DOHH2 (cell line): Measurements from ENCODE around the gene COL6A5.

Experiments used
- EZH2phosphoT487 ChIP-seq: fragments of 200-600 bp; sonication (generic); IDR thresholded peaks from 2 replicates; pipeline ENCODE4 v1.6.1; 2017; ENCODE audit warnings: borderline replicate concordance, mild to moderate bottlenecking, antibody characterized with exemption, low read length, moderate library complexity, mixed read lengths
- TF ChIP-seq, protein P1 (sequence below): fragments of 200-600 bp; sonication (generic); IDR thresholded peaks from one replicate; pipeline ENCODE4 v1.5.1; 2014; ENCODE audit warnings: antibody characterized with exemption, mild to moderate bottlenecking, low read depth, low read length; ENCODE audit not compliant: poor library complexity, severe bottlenecking

DNA sequence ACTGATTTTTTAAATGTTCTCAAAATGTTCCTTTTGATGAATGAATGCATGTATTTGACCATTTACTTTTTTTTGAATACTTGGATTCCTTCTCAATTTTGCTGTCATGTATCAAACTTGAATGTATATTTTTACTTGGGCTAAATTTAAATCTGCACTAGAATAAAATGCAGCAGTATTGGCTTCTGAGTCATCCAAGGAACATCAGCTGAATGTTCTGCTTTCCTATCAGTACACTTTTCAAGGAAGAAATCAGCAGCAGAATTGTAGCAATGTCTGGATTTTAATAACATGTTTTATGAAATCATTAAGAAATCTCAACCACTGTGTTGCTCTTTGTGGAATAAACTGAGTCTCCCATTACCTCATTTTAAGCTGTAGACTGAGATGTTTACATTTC, 114.5 kb downstream of the COL6A5 start:
- TF ChIP-seq, protein P1, sequence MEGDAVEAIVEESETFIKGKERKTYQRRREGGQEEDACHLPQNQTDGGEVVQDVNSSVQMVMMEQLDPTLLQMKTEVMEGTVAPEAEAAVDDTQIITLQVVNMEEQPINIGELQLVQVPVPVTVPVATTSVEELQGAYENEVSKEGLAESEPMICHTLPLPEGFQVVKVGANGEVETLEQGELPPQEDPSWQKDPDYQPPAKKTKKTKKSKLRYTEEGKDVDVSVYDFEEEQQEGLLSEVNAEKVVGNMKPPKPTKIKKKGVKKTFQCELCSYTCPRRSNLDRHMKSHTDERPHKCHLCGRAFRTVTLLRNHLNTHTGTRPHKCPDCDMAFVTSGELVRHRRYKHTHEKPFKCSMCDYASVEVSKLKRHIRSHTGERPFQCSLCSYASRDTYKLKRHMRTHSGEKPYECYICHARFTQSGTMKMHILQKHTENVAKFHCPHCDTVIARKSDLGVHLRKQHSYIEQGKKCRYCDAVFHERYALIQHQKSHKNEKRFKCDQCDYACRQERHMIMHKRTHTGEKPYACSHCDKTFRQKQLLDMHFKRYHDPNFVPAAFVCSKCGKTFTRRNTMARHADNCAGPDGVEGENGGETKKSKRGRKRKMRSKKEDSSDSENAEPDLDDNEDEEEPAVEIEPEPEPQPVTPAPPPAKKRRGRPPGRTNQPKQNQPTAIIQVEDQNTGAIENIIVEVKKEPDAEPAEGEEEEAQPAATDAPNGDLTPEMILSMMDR, result no peak
- TF ChIP-seq EZH2phosphoT487, result no peak
